OCI-LY3 (cell line): ENCODE measurements around the gene LGALS4.

ENCODE experiments used
- EZH2phosphoT487 ChIP-seq: fragments of 200-600 bp; shearing (Covaris generic); IDR thresholded peaks from 2 replicates; pipeline ENCODE4 v1.6.1; 2018; ENCODE audit warnings: antibody characterized with exemption, mixed run types, low read depth
- TF ChIP-seq, protein P1 (sequence below): fragments of 200-600, 300-600 bp; sonication (generic); IDR thresholded peaks from 2 replicates; pipeline ENCODE4 v1.5.1; 2014; ENCODE audit warnings: antibody characterized with exemption, low read length, low read depth

DNA sequence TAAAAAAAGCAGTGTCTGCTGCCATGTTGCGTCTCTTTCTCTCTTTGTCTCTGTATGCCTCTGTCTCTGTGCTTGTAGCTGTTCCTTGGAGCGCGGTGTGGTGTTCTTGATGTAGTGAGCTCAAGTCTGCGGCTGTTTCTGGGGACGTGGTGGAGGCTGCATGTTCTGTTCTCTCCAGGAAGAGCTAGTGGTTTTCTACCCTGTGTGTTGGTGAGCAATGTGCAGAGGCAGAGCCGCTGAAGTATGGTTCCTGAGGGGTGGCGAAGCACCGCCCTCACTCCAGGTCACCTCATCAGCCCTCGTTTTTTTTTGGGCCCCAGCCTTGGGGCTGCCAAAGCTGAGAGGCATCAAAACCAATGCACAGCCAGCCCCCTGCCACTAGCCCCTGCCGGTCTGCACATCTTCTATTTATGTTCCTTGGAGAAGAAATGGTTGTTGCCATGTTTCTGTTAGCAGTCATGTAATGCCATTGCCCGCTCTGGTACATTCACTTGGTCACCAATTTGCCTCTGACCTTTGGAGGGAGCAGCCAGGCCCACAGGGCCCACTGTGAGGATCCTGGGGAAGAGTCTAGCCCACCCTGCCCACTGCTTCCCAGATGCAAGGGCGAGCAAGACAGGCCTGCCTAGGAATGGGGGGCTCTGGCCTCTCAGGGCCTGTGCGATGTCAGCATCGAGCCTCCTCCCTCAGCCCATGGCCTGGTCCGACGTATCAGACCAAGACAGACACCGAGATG, 29.9 kb upstream of the LGALS4 start:
- TF ChIP-seq, protein P1, sequence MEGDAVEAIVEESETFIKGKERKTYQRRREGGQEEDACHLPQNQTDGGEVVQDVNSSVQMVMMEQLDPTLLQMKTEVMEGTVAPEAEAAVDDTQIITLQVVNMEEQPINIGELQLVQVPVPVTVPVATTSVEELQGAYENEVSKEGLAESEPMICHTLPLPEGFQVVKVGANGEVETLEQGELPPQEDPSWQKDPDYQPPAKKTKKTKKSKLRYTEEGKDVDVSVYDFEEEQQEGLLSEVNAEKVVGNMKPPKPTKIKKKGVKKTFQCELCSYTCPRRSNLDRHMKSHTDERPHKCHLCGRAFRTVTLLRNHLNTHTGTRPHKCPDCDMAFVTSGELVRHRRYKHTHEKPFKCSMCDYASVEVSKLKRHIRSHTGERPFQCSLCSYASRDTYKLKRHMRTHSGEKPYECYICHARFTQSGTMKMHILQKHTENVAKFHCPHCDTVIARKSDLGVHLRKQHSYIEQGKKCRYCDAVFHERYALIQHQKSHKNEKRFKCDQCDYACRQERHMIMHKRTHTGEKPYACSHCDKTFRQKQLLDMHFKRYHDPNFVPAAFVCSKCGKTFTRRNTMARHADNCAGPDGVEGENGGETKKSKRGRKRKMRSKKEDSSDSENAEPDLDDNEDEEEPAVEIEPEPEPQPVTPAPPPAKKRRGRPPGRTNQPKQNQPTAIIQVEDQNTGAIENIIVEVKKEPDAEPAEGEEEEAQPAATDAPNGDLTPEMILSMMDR: no peak
- TF ChIP-seq EZH2phosphoT487: no peak
